ENCODE data around the gene ZNF804B. TPM values are rescaled to one million over a fixed set of nuclear protein-coding genes. Genes with fewer than 3 reads are reported as not detected.

ZNF804B gene
- total RNA-seq, 2 experiments from 2014 or later = not detected

GRCh38 chr7:89029864-89030263 lies 270.4 kb downstream of the ZNF804B start:
- Histone ChIP-seq H3K9me3 (ENCODE audit: low read length) (no peaks in the 10 kb centered on the region), H3K79me2 (ENCODE audit: insufficient read depth, low read depth, low read length) (no peaks in the 10 kb centered on the region), H3K4me3 (ENCODE audit: low read depth, low read length, poor library complexity, severe bottlenecking) (no peak overlapping the region), H3K9me2 (ENCODE audit: insufficient read depth, low read length) (no peaks in the 10 kb centered on the region), H3K27ac (ENCODE audit: low read depth, low read length, poor library complexity, severe bottlenecking) (no peak overlapping the region), H3K4me2 (ENCODE audit: low read length) (no peak overlapping the region), H3K36me3 (ENCODE audit: insufficient read depth, low read length) (no peaks in the 10 kb centered on the region), H2AFZ (ENCODE audit: low read length) (no peak overlapping the region), H4K20me1 (ENCODE audit: insufficient read depth, low read length) (no peaks in the 10 kb centered on the region), H3K4me1 (ENCODE audit: insufficient read depth, low read length, poor library complexity, severe bottlenecking) (no peaks in the 10 kb centered on the region)
- TF ChIP-seq CTCF (conservative IDR thresholded peaks at IDR 0.05; ENCODE audit: low read length) = no peak
- TF ChIP-seq EZH2phosphoT487 (IDR thresholded peaks at IDR 0.05; ENCODE audit: borderline replicate concordance, low read depth, low read length) = no peak
- BruUV-seq (replicated peaks) = no TSS peak
- ChIA-PET CTCF (ENCODE audit: unreplicated experiment) (no interaction called here), POLR2A (interaction anchor here (1.1 kb wide), 2 partner anchors 43 to 68 kb away, joined by 3 read pairs; no protein-coding TSS in a partner anchor)
- intact Hi-C loops (cut with micrococcal nuclease; ENCODE audit: unreplicated experiment) = no loop called here
- no peak for DNase-seq (ENCODE audit: low spot score)

GRCh38 chr7:89041240-89041639 lies 281.7 kb downstream of the ZNF804B start:
- Histone ChIP-seq H3K9me2 (ENCODE audit: insufficient read depth, low read length) (no peaks in the 10 kb centered on the region), H3K4me3 (ENCODE audit: low read depth, low read length, poor library complexity, severe bottlenecking) (no peak overlapping the region), H3K9me3 (ENCODE audit: low read length) (no peaks in the 10 kb centered on the region), H3K79me2 (ENCODE audit: insufficient read depth, low read depth, low read length) (no peaks in the 10 kb centered on the region), H3K36me3 (ENCODE audit: insufficient read depth, low read length) (no peaks in the 10 kb centered on the region), H3K27ac (ENCODE audit: low read depth, low read length, poor library complexity, severe bottlenecking) (no peak overlapping the region), H4K20me1 (ENCODE audit: insufficient read depth, low read length) (no peaks in the 10 kb centered on the region), H3K4me2 (ENCODE audit: low read length) (no peak overlapping the region), H3K4me1 (ENCODE audit: insufficient read depth, low read length, poor library complexity, severe bottlenecking) (no peaks in the 10 kb centered on the region), H2AFZ (ENCODE audit: low read length) (no peak overlapping the region)
- ChIA-PET CTCF (ENCODE audit: unreplicated experiment) (no interaction called here), POLR2A (no interaction called here)
- intact Hi-C loops (cut with micrococcal nuclease; ENCODE audit: unreplicated experiment) = no loop called here
- TF ChIP-seq EZH2phosphoT487 (IDR thresholded peaks at IDR 0.05; ENCODE audit: borderline replicate concordance, low read depth, low read length) (no peak), CTCF (conservative IDR thresholded peaks at IDR 0.05; ENCODE audit: low read length) (no peak)
- no TSS peak for BruUV-seq (replicated peaks)
- no peak for DNase-seq (ENCODE audit: low spot score)

- no peaks in the 10 kb centered on the region for H3K4me1 ChIP-seq (ENCODE audit: insufficient read depth, low read length, poor library complexity, severe bottlenecking)
- no peak overlapping the region for H3K27ac ChIP-seq (ENCODE audit: low read depth, low read length, poor library complexity, severe bottlenecking)
- no peaks in the 10 kb centered on the region for H4K20me1 ChIP-seq (ENCODE audit: insufficient read depth, low read length)
- no peaks in the 10 kb centered on the region for H3K9me3 ChIP-seq (ENCODE audit: low read length)
- H3K4me2 ChIP-seq (ENCODE audit: low read length) = no peak overlapping the region
- no peaks in the 10 kb centered on the region for H3K79me2 ChIP-seq (ENCODE audit: insufficient read depth, low read depth, low read length)
- no peak overlapping the region for H2AFZ ChIP-seq (ENCODE audit: low read length)
- TF ChIP-seq EZH2phosphoT487 (IDR thresholded peaks at IDR 0.05; ENCODE audit: borderline replicate concordance, low read depth, low read length) (no peak), CTCF (conservative IDR thresholded peaks at IDR 0.05; ENCODE audit: low read length) (no peak)
- no peak overlapping the region for H3K4me3 ChIP-seq (ENCODE audit: low read depth, low read length, poor library complexity, severe bottlenecking)
- no TSS peak for BruUV-seq (replicated peaks)
- H3K36me3 ChIP-seq (ENCODE audit: insufficient read depth, low read length) = no peaks in the 10 kb centered on the region
- no peak for DNase-seq (ENCODE audit: low spot score)
- ChIA-PET POLR2A (interaction anchor here (0.7 kb wide), 1 partner anchor 103 kb away, joined by 3 read pairs; no protein-coding TSS in a partner anchor), CTCF (ENCODE audit: unreplicated experiment) (no interaction called here)
- no peaks in the 10 kb centered on the region for H3K9me2 ChIP-seq (ENCODE audit: insufficient read depth, low read length)
- intact Hi-C loops (cut with micrococcal nuclease; ENCODE audit: unreplicated experiment) = no loop called here
These were observed 283.4 kb downstream of the ZNF804B start for GRCh38 chr7:89042940-89043339.

Measured in OCI-LY7 (cell line).